Stimulated activated CD8-positive, alpha-beta memory T cell treated with anti-CD3 and anti-CD28 coated beads, Interleukin-12 subunit alpha, Interleukin-12 subunit beta, amount 100 ng/mL, for 24 hours (primary cell): Measurements from ENCODE around the gene UBALD1.
A peak's percentile ranks its signal among the peaks of the same experiment; 100 is the strongest.

Experiments used
- DNase-seq: peaks from one replicate; pipeline ENCODE4 v3.0.0-alpha.2; 2020; ENCODE audit errors: extremely low read depth

UBALD1 gene

GRCh38 chr16:4614571-4615383 lies at the start of gene UBALD1:
Gene UBALD1 (minus strand): TSS chr16:4614888. CDS start chr16:4614797, 91 bp downstream.
- peak; percentile 58 for DNase-seq

DNA sequence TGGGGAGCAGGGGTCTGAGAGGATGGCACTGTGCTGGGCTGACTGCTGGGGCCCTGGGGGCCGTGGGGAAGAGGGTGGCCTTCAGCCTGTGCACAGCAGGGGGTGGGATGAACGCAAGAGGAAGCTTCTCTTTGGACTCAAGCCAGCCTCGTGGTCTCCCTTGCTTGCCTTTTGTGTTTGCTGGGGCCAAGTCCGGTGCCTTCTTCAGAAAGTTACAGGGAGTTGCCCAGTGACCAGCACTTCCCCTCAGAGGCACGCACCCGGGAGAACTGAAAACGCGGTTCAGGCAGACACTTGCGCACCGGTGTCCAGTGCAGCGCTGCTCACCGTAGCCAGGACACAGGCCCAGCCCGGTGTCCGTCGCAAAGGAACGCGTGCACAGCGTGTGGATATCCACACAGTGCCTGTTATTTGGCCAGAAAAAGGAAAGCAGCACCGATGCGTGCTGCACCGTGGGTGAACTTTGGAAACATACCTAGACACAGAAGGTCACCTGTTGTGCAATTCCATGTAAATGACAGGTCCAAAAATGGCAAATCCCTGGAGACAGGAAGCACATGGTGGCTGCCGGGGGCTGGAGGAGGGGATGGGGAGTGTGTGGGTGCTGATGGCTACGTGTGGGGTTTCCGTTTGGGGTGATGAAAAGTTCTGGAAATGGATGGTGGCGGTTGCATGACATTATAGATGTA lies 49.2 kb upstream of the UBALD1 start:
- DNase-seq: no peak

DNA sequence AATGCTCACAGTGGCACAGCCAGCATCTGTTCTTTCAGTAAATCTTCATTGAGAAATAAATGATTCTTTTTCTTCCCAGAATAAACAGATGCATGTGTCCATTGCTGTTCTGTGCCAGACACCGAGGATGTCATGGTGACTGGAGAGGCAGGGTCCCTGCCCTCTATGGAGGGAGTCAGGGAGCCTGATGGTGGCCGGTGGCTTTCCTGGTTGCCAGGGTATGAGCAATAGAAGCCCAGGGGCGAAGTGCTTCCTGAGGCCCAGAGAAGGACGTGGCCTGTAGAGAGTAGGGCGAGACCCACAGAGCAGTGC lies 48.7 kb upstream of the UBALD1 start:
- no peak for DNase-seq

DNA sequence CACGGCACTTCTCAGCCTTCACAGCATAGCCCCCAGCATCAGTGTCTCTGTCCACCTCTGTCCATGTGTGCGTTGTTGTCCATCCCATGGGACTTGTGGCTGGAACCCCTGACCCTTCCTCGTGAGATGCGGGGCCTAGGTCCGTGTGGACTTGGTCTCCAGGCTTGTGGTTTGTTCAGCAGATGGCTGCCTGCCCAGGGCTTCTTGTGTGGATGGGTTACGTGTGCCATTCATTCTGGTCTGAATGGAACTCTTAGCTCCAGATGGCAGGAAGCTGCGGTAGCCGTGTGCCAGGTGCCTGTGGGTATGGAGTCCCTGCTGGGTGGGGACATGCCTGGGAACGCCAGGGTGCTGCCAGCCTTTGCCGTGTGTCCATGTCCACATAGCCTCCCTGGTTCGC lies 47.0 kb upstream of the UBALD1 start:
- DNase-seq: no peak

GRCh38 chr16:4660454-4661007 lies 45.8 kb upstream of the UBALD1 start:
- DNase-seq: peak; percentile 39

DNA sequence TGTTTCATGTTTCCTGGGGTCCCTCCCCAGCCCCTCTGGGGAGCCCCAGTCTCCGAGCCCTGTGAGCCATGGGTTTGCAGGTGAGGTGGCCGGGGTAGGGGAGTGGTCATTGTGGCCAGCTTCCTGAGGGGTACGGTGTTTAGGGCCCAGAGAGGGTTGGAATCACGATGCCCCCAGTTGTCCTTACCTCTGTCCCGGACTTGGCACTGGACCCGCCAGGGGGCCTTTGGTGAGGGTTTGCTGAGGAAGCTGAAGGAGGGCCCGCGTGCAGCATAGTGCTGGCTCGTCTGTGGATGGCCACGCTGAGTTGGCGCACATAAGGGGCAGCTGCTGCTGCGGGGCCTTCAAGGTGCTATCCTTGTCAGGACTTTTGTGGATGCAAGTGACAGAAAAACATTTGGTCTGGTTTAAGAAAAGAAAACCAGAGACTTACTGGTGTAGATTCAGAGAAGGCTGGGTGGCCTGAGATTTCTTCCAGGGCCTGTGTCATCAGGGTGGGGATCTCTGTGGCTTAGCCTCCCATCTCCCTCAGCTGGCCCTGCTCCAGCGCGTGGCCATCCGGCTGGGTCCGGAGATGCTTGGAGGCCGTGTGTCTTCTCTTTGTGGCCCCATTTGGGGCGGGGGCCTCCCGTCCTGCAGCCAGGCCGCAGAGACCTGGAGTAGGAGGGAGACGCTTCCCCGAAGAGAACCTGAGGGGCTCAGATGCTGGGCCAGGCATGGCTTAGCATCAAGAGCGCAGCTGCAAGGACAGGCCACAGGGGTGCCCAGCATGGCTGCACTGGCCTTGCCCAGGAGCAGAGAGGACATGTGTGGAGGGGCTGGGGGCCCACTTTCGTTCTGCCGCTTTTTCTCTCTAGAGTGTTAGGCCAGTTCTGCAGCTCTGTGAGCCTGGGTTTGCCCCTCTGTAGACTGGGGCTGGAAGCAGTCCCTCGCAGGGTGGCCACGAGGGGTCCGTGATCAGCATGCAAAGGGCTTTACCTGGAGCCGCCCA lies 45.0 kb upstream of the UBALD1 start:
- DNase-seq: no peak

DNA sequence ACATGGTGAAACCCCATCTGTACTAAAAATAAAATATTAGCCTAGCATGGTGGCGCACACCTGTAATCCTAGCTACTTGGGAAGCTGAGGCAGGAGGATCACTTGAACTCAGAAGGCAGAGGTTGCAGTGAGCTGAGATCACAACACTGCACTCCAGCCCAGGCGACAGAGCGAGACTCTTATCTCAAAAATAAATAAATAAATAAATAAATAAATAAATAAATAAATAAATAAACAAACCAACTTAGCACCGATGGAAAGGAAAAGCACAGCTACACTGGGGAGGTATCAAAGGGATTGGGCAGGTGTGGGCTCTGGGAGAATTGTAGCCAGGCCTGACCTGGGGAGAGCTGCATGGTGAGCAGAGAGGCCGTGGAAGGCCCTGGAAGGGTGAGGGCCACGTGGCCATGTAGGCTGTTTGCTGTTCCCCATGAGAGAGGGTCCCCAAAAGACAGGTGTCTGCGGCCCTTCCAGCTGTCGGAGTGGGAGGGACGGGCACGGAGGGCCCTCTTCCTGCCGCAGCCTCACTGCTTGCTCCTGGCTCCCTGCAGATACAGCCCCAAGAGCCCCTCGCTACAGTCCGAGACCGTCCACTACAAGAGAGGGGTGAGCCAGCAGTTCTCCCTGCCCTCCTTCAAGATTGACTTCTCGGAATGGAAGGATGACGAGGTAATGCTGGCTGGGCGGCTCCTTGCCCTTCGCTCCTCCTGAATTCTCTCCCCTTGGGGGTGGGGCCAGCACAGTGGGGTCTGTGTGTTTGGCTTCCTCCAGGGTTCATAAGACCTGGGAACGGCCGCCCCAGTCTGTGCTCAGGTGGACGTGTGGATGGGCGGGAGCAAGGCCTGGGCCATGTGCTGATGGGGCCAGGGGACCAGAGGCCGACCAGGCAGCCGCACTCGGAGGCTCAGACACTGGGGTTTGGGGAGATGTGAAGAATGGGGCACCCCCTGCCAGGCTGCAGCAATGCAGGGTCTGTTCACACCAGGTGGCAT lies 42.3 kb upstream of the UBALD1 start:
- no peak for DNase-seq

DNA sequence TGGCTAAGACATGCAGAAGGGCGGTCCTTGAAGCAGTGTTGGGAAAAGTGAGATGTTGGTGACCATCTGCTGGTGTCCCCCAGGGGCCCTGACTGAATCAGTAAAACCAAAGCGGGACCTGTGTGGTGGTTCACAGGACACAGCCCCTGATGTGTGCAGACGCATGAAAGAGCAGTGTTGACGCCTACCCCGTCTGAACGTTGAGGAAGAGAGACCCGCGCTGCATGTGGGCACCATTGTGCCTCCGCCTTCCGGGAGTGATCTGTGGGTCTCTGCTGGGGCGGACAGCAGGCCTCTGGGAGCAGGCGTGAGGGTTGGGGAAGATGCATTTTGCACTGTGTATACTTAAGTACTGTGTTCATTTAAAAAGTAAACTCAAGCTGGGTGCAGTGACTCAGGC lies 41.5 kb upstream of the UBALD1 start:
- DNase-seq: no peak

- no peak for DNase-seq
Measured at GRCh38 chr16:4655801-4656200, 41.1 kb upstream of the UBALD1 start.

- no peak for DNase-seq
Measured at GRCh38 chr16:4654964-4655590, 40.4 kb upstream of the UBALD1 start.

- no peak for DNase-seq
Measured at GRCh38 chr16:4654011-4654963, 39.6 kb upstream of the UBALD1 start.

GRCh38 chr16:4652561-4652960 lies 37.9 kb upstream of the UBALD1 start:
- DNase-seq: no peak

DNA sequence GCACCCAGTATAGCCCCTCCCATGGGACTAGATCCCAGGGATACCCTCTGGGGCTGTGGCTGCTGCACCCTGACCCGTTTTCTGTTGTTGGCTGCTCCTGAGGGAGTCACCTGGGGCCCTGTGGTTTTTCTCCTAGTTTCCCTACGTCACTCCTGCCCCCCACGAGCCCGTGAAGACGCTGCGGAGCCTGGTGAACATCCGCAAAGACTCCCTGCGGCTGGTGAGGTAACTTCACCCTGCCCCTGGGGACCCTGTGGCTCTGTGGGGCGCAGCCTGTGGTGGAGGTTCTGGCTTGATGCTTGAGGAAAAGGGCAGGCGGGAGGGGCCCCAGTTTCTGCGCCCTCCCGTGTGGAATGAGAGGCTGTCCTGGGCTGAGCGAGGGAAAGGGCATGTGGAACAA lies 37.1 kb upstream of the UBALD1 start:
- DNase-seq: no peak

GRCh38 chr16:4650443-4651074 lies 35.9 kb upstream of the UBALD1 start:
- peak; percentile 42 for DNase-seq

GRCh38 chr16:4649744-4650442 lies 35.2 kb upstream of the UBALD1 start:
- no peak for DNase-seq

DNA sequence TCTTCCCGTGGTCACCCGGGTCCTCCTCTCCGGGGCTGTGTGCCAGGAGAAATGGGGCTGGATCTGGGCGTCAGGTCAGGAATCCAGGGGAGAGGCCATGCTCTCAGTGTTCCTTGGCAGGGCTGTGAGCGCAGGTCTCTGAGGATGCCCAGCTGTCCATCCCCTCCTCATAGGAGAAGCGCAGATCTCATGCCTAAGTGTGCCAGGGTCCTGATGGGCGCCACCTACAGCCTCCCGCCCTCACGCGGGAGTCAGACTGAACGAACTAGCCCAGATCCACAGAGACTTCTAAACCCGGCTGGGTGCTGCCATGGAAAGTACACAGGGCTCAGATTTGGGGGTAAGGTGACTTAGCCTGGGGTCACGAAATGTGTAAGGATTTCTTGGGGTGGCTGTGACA lies 34.2 kb upstream of the UBALD1 start:
- DNase-seq: no peak

DNA sequence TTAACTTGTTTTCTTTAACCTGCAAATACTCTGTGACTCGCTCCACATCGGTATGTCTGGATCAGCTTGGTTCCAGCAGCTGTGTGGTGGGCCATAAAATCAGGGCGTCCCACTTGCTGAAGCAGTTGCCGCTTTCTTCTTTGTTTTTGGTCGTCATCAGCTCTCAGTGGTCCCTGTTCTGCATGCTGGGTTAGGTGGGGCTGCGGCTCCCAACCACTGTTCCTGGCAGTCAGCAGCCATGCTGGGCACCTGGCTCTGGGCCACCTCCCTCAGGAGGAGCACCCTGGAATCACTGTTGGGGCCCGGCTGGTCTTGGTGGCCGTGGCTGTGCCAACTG lies 32.9 kb upstream of the UBALD1 start:
- DNase-seq: no peak
